ENCODE data around the gene MAN1B1.

- TF ChIP-seq POLR2A (IDR thresholded peaks at IDR 0.05): no peak
- no peak for TF ChIP-seq CTCF (IDR thresholded peaks at IDR 0.05)
- TF ChIP-seq POLR2AphosphoS5 (IDR thresholded peaks at IDR 0.05): no peak
- no peak for TF ChIP-seq EP300 (IDR thresholded peaks at IDR 0.05)
These were observed 17.2 kb upstream of the MAN1B1 start for GRCh38 chr9:137069508-137070091.
